Sigmoid colon (tissue), 4 donors: ENCODE measurements around the gene RPSA.

Source experiments
- EP300 ChIP-seq, 4 donors: sonication (generic); formaldehyde crosslinking; IDR thresholded peaks; one replicate each; pipeline ENCODE4 v1.6.1; 2017; ENCODE audit warnings: antibody characterized with exemption in 4 of 4
- POLR2A ChIP-seq, 2 donors: fragments of 450-650 bp; IDR thresholded peaks; one replicate each; pipeline ENCODE4 v1.6.1; 2016; ENCODE audit warnings: antibody characterized with exemption in 2 of 2, mild to moderate bottlenecking in 2 of 2, moderate library complexity in 2 of 2
- POLR2AphosphoS5 ChIP-seq, 4 donors: sonication (generic); formaldehyde crosslinking; IDR thresholded peaks; one replicate each; pipeline ENCODE4 v1.6.1; 2017; ENCODE audit warnings: antibody characterized with exemption in 4 of 4
- TF ChIP-seq, protein P1 (sequence below), 4 experiments: fragments of 450-650 bp in 3 of 4; fragments of 200-600 bp in 1 of 4; IDR thresholded peaks; one replicate each; pipeline ENCODE4 v1.5.1; 2016 to 2019; ENCODE audit warnings: antibody characterized with exemption in 4 of 4, mild to moderate bottlenecking in 3 of 4, moderate library complexity in 2 of 4

DNA sequence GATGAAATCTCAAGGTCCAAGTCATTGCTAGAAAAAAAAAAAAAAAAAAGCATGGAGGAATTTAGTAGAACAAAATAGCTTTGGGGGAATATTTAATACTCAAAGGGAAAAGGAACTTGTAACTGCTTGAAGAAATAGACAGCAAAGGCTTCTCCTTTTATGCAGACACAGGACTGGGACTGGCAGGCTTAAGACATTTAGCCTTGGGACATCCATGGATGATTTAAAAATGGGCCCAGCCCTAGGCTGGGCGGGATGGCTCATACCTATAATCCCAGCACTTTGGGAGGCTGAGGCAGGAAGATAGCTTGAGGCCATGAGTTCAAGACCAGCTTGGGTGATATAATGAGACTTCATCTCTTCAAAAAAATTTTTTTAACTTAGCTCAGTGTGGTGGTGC lies 19.8 kb downstream of the RPSA start:
- TF ChIP-seq, protein P1, sequence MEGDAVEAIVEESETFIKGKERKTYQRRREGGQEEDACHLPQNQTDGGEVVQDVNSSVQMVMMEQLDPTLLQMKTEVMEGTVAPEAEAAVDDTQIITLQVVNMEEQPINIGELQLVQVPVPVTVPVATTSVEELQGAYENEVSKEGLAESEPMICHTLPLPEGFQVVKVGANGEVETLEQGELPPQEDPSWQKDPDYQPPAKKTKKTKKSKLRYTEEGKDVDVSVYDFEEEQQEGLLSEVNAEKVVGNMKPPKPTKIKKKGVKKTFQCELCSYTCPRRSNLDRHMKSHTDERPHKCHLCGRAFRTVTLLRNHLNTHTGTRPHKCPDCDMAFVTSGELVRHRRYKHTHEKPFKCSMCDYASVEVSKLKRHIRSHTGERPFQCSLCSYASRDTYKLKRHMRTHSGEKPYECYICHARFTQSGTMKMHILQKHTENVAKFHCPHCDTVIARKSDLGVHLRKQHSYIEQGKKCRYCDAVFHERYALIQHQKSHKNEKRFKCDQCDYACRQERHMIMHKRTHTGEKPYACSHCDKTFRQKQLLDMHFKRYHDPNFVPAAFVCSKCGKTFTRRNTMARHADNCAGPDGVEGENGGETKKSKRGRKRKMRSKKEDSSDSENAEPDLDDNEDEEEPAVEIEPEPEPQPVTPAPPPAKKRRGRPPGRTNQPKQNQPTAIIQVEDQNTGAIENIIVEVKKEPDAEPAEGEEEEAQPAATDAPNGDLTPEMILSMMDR (IDR thresholded peaks at IDR 0.05): no peak
- no peak for TF ChIP-seq POLR2AphosphoS5 (IDR thresholded peaks at IDR 0.05)
- TF ChIP-seq POLR2A (IDR thresholded peaks at IDR 0.05): no peak
- no peak for TF ChIP-seq EP300 (IDR thresholded peaks at IDR 0.05)
